CD14-positive monocyte (primary cell): Measurements from ENCODE around the gene TXNIP. TPM values are rescaled to one million over a fixed set of nuclear protein-coding genes. Genes with fewer than 3 reads are reported as not detected.

Source experiments
- DNase-seq, 3 donors: peaks; one replicate each; pipeline ENCODE4 v3.0.0-alpha.2; 2011 to 2022
- H2AFZ ChIP-seq: 2 replicates; pipeline ENCODE4 v1.6.0; 2012; ENCODE audit warnings: mild to moderate bottlenecking, low read depth, low read length, inconsistent platforms; ENCODE audit not compliant: insufficient read depth, poor library complexity, severe bottlenecking
- H3K27ac ChIP-seq, 2 donors: 1 replicate in 1 of 2; 2 replicates in 1 of 2; pipeline ENCODE4 v1.5.1; 2012 to 2013; ENCODE audit warnings: low read length in 2 of 2, control low read depth in 1 of 2, inconsistent platforms in 1 of 2, low read depth in 1 of 2, mild to moderate bottlenecking in 1 of 2
- H3K27me3 ChIP-seq, 2 donors: one replicate each; pipeline versions ENCODE4 v1.6.0 to v1.6.1; 2011 to 2013; ENCODE audit warnings: low read length in 2 of 2; ENCODE audit not compliant: control insufficient read depth in 2 of 2, insufficient read depth in 2 of 2
- H3K36me3 ChIP-seq, 2 donors: replicated peaks in 1 of 2; 1 replicate in 1 of 2; 2 replicates in 1 of 2; pipeline versions ENCODE4 v1.5.1 to v1.6.1; 2012 to 2013; ENCODE audit warnings: low read length in 2 of 2, control low read depth in 1 of 2, inconsistent platforms in 1 of 2, mild to moderate bottlenecking in 1 of 2; ENCODE audit not compliant: insufficient read depth in 2 of 2, control insufficient read depth in 1 of 2
- H3K4me1 ChIP-seq, 2 donors: 1 replicate in 1 of 2; 2 replicates in 1 of 2; pipeline versions ENCODE4 v1.5.1 to v1.6.1; 2012 to 2013; ENCODE audit warnings: low read length in 2 of 2, control low read depth in 1 of 2, inconsistent platforms in 1 of 2, mild to moderate bottlenecking in 1 of 2, moderate library complexity in 1 of 2; ENCODE audit not compliant: insufficient read depth in 2 of 2, control insufficient read depth in 1 of 2
- H3K4me2 ChIP-seq: replicated peaks from 2 replicates; pipeline ENCODE3; 2012; ENCODE audit warnings: low read length, moderate library complexity, mild to moderate bottlenecking; ENCODE audit not compliant: poor library complexity, severe bottlenecking; ENCODE audit errors: extremely low read depth
- H3K4me3 ChIP-seq, 3 experiments: fragments of 200-600 bp in 1 of 3; sonication (generic) in 1 of 3; replicated peaks in 1 of 3; 1 replicate in 2 of 3; 2 replicates in 1 of 3; pipeline ENCODE4 v1.5.1; 2011 to 2013; ENCODE audit warnings: low read length in 3 of 3, mild to moderate bottlenecking in 3 of 3, control low read depth in 2 of 3, low read depth in 2 of 3, inconsistent platforms in 1 of 3, moderate library complexity in 1 of 3
- H3K79me2 ChIP-seq: 2 replicates; pipeline ENCODE4 v1.6.0; 2012; ENCODE audit warnings: mild to moderate bottlenecking, control low read depth, inconsistent platforms, low read length, moderate library complexity; ENCODE audit not compliant: insufficient read depth
- H3K9ac ChIP-seq: 2 replicates; pipeline ENCODE4 v1.6.0; 2017; ENCODE audit warnings: low read length, mild to moderate bottlenecking; ENCODE audit not compliant: insufficient read depth, poor library complexity, severe bottlenecking
- H3K9me3 ChIP-seq, 2 donors: replicated peaks in 1 of 2; 1 replicate in 1 of 2; 2 replicates in 1 of 2; pipeline versions ENCODE4 v1.5.1 to v1.6.1; 2012 to 2013; ENCODE audit warnings: low read length in 2 of 2, control low read depth in 1 of 2; ENCODE audit not compliant: control insufficient read depth in 1 of 2, insufficient read depth in 1 of 2
- H4K20me1 ChIP-seq: 2 replicates; pipeline ENCODE4 v1.6.0; 2012; ENCODE audit warnings: mild to moderate bottlenecking, low read length, control low read depth, moderate library complexity; ENCODE audit not compliant: insufficient read depth
- H3K27ac Mint-ChIP-seq, 7 donors: one replicate each; pipeline ENCODE4 v1.8.0; 2020; ENCODE audit warnings: mild to moderate bottlenecking in 7 of 7, mixed read lengths in 7 of 7, moderate library complexity in 6 of 7, inconsistent platforms in 2 of 7
- H3K27me3 Mint-ChIP-seq, 3 donors: one replicate each; pipeline ENCODE4 v1.8.0; 2021 to 2022; ENCODE audit warnings: low read depth in 3 of 3, mild to moderate bottlenecking in 3 of 3, mixed read lengths in 3 of 3, moderate library complexity in 3 of 3, inconsistent platforms in 1 of 3
- H3K36me3 Mint-ChIP-seq, 2 donors: one replicate each; pipeline ENCODE4 v1.8.0; 2020; ENCODE audit warnings: mixed read lengths in 2 of 2, inconsistent platforms in 1 of 2, mild to moderate bottlenecking in 1 of 2
- H3K4me1 Mint-ChIP-seq: one replicate; pipeline ENCODE4 v1.8.0; 2020; ENCODE audit warnings: mild to moderate bottlenecking, mixed read lengths
- H3K4me3 Mint-ChIP-seq, 2 donors: one replicate each; pipeline ENCODE4 v1.8.0; 2020; ENCODE audit warnings: mild to moderate bottlenecking in 2 of 2, mixed read lengths in 2 of 2, moderate library complexity in 1 of 2
- H3K9me3 Mint-ChIP-seq, 7 donors: one replicate each; pipeline ENCODE4 v1.8.0; 2020 to 2022; ENCODE audit warnings: mixed read lengths in 7 of 7, mild to moderate bottlenecking in 6 of 7, moderate library complexity in 6 of 7, inconsistent platforms in 2 of 7
- WGBS: methylation state at CpG from one replicate; pipeline ENCODE4 v1.1.5; 2013; ENCODE audit warnings: missing lambda C conversion rate; ENCODE audit not compliant: insufficient coverage; 5-methylcytosine and 5-hydroxymethylcytosine counted together
- intact Hi-C, 2 donors: fragments of 100-400 bp; cut with micrococcal nuclease; formaldehyde crosslinking; loops; one replicate each; pipeline versions ENCODE4 v1.15.0 to v1.15.1; 2023
- polyA plus RNA-seq, 3 donors: library from polyadenylated mRNA; depleted of rRNA in 1 of 3; unstranded in 2 of 3; stranded (reverse) in 1 of 3; fragments of 300-500 nt in 2 of 3; fragments of >200 nt in 1 of 3; fragmentation: Illumina TruSeq in 2 of 3; gene quantifications; 1 replicate in 2 of 3; 2 replicates in 1 of 3; pipeline ENCODE4 v1.2.3, GENCODE V29; 2012 to 2021
- TF ChIP-seq, protein P1 (sequence below): fragments of 200-600 bp; IDR thresholded peaks from one replicate; pipeline ENCODE4 v1.8.0; 2022; ENCODE audit warnings: antibody characterized with exemption, mild to moderate bottlenecking

The TXNIP gene
- polyA plus RNA-seq, 3 donors: 640 to 3,778 (median 844) TPM

DNA sequence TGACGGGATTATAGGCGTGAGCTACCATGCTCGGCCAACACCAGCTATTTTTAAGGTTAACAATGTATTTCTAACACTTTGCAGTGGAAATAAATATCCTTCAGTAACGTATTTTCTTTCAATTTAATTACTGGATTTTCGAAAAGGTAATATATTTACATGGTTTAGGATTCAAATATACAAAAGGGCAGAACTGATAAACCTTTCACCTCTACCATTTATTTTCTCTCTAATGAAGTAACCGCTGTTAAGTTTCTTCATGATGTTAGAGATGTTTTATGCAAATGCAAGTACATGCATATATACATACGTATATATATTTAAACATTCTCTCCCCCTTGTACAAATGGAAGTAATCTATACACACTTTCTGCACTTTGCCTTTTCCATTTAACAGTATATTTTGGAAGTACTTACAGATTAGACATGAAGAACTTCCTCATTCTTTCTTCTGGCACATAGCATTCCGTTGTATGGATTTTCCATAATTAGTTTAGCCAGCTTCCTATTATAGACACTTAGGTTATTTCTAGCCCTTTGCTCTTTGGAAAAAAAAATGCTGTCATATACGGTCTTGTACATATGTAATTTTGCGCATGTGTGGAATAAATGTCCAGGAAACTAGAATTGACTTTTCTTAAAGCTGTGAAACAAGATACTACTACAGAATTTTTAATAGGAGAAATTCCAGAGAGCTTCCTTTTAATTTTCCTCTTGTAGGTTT is 40.0 kb upstream of the TXNIP start:
- Histone ChIP-seq H3K79me2 (no peaks in the 10 kb centered on the region), H3K9me3 (no peaks in the 10 kb centered on the region), H3K4me3 (peak overlapping the region in 1 of 3 experiments; percentile 75), H3K4me2 (peak overlapping the region; percentile 78), H3K4me1 (peaks cover 50 to 56% of the 10 kb centered on the region in 2 donors), H3K27me3 (peaks cover 0 to 10% of the 10 kb centered on the region in 2 donors), H4K20me1 (no peaks in the 10 kb centered on the region), H3K36me3 (no peaks in the 10 kb centered on the region), H3K27ac (no peak overlapping the region), H3K9ac (no peak overlapping the region), H2AFZ (no peak overlapping the region)
- peaks cover 15 to 31% (median 19%) of the 10 kb centered on the region in 3 donors for H3K27me3 Mint-ChIP-seq
- peak in 2 of 3 donors; percentile 31 to 46 for DNase-seq
- H3K36me3 Mint-ChIP-seq: peaks cover 0 to 1% of the 10 kb centered on the region in 2 donors
- intact Hi-C loops: loop anchor here in 1 of 2 donors (2.0 kb wide), 1 partner anchor 18 kb away; no protein-coding TSS in a partner anchor
- no CpG with 5 or more reads among the region's 10 CpGs for WGBS
- H3K27ac Mint-ChIP-seq: peak overlapping the region in 1 of 7 donors; percentile 2
- H3K4me1 Mint-ChIP-seq: peaks cover 51% of the 10 kb centered on the region
- peaks cover 0 to 4% (median 0%) of the 10 kb centered on the region in 7 donors for H3K9me3 Mint-ChIP-seq
- TF ChIP-seq, protein P1, sequence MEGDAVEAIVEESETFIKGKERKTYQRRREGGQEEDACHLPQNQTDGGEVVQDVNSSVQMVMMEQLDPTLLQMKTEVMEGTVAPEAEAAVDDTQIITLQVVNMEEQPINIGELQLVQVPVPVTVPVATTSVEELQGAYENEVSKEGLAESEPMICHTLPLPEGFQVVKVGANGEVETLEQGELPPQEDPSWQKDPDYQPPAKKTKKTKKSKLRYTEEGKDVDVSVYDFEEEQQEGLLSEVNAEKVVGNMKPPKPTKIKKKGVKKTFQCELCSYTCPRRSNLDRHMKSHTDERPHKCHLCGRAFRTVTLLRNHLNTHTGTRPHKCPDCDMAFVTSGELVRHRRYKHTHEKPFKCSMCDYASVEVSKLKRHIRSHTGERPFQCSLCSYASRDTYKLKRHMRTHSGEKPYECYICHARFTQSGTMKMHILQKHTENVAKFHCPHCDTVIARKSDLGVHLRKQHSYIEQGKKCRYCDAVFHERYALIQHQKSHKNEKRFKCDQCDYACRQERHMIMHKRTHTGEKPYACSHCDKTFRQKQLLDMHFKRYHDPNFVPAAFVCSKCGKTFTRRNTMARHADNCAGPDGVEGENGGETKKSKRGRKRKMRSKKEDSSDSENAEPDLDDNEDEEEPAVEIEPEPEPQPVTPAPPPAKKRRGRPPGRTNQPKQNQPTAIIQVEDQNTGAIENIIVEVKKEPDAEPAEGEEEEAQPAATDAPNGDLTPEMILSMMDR: no peak
- peak overlapping the region; percentile 69 to 97 for H3K4me3 Mint-ChIP-seq

DNA sequence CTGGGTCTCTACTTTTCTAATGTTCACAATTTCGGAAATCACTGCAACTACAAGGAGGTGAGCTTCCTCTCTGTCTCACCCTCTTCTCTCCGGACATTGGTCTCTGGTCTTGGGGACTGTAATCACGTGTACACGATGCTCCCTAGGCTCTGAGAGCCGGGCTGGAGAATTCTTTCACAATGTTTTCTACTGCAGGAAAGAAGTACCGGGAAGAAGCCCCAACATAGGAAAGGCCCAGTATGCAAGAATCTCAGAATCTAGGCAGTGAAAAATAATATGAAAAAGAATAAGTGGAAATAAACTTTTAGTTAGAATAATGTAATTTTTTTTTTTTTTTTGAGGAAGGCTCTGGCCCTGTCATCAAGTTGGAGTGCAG is 38.7 kb upstream of the TXNIP start:
- Histone ChIP-seq H3K4me2 (peak overlapping the region; percentile 78), H3K4me3 (peak overlapping the region in 2 of 3 experiments; percentile 14 to 75), H3K27ac (no peak overlapping the region), H2AFZ (no peak overlapping the region), H3K9me3 (no peaks in the 10 kb centered on the region), H3K27me3 (peaks cover 0 to 9% of the 10 kb centered on the region in 2 donors), H3K4me1 (peaks cover 50 to 56% of the 10 kb centered on the region in 2 donors), H4K20me1 (no peaks in the 10 kb centered on the region), H3K79me2 (no peaks in the 10 kb centered on the region), H3K36me3 (no peaks in the 10 kb centered on the region), H3K9ac (no peak overlapping the region)
- DNase-seq: peak in 1 of 3 donors; percentile 24
- WGBS: 0% methylated on average over 2 of the region's 6 CpGs
- TF ChIP-seq, protein P1: no peak
- peaks cover 0 to 3% (median 0%) of the 10 kb centered on the region in 7 donors for H3K9me3 Mint-ChIP-seq
- peaks cover 50% of the 10 kb centered on the region for H3K4me1 Mint-ChIP-seq
- H3K36me3 Mint-ChIP-seq: peaks cover 0 to under 1% of the 10 kb centered on the region in 2 donors
- H3K27me3 Mint-ChIP-seq: peaks cover 13 to 32% (median 16%) of the 10 kb centered on the region in 3 donors
- H3K27ac Mint-ChIP-seq: peak overlapping the region in 2 of 7 donors; percentile 18 to 60
- H3K4me3 Mint-ChIP-seq: peak overlapping the region; percentile 69 to 85
- intact Hi-C loops: no loop called here
